Prostate gland (tissue), 2 donors: ENCODE measurements around the gene QSOX1. TPM values are rescaled to one million over a fixed set of nuclear protein-coding genes. Genes with fewer than 3 reads are reported as not detected.
A peak's percentile ranks its signal among the peaks of the same experiment; 100 is the strongest.

Source experiments
- DNase-seq: peaks from one replicate; pipeline ENCODE4 v3.0.0-alpha.2; 2019; ENCODE audit warnings: low spot score
- H3K27ac ChIP-seq, 2 donors: fragments of 200-600 bp; sonication (generic); 2 replicates each; pipeline ENCODE4 v1.5.1; 2017 to 2019
- H3K27me3 ChIP-seq: fragments of 200-600 bp; sonication (generic); replicated peaks from 2 replicates; pipeline ENCODE4 v1.5.1; 2019; ENCODE audit not compliant: insufficient read depth
- H3K36me3 ChIP-seq, 2 donors: fragments of 200-600 bp; sonication (generic); 1 replicate in 1 of 2; 2 replicates in 1 of 2; pipeline versions ENCODE4 v1.5.1 to v1.8.1; 2017 to 2019
- H3K4me1 ChIP-seq: fragments of 200-600 bp; sonication (generic); replicated peaks from 2 replicates; pipeline ENCODE4 v1.5.1; 2019
- H3K4me3 ChIP-seq, 2 donors: fragments of 200-600 bp; sonication (generic); 2 replicates each; pipeline ENCODE4 v1.5.1; 2017 to 2019
- H3K9me3 ChIP-seq: fragments of 200-600 bp; sonication (generic); 2 replicates; pipeline ENCODE4 v1.5.1; 2017
- POLR2A ChIP-seq: fragments of 450-650 bp; IDR thresholded peaks from one replicate; pipeline ENCODE4 v1.6.1; 2016; ENCODE audit warnings: antibody characterized with exemption, mild to moderate bottlenecking
- POLR2AphosphoS5 ChIP-seq: sonication (generic); formaldehyde crosslinking; IDR thresholded peaks from one replicate; pipeline ENCODE4 v1.6.1; 2017; ENCODE audit warnings: antibody characterized with exemption
- WGBS: methylation state at CpG from one replicate; pipeline ENCODE4 v1.1.5; 2018; 5-methylcytosine and 5-hydroxymethylcytosine counted together
- intact Hi-C: fragments of 100-400 bp; cut with DNase I; formaldehyde crosslinking; loops from one replicate; pipeline ENCODE4 v1.14.2; 2022
- total RNA-seq, 2 donors: library from RNA; depleted of rRNA; stranded (reverse); fragments of >200 nt; gene quantifications; one replicate each; pipeline ENCODE4 v1.1.0, GENCODE V29; 2016
- TF ChIP-seq, protein P1 (sequence below), 4 experiments: fragments of 200-600 bp in 2 of 4; fragments of 450-650 bp in 2 of 4; sonication (generic) in 2 of 4; IDR thresholded peaks; 1 replicate in 3 of 4; 2 replicates in 1 of 4; pipeline ENCODE4 v1.5.1; 2016 to 2019; ENCODE audit warnings: antibody characterized with exemption in 4 of 4, mild to moderate bottlenecking in 2 of 4, moderate library complexity in 2 of 4

QSOX1 gene
- total RNA-seq, 2 donors from 2014 or later: 77.3 to 471 TPM

DNA sequence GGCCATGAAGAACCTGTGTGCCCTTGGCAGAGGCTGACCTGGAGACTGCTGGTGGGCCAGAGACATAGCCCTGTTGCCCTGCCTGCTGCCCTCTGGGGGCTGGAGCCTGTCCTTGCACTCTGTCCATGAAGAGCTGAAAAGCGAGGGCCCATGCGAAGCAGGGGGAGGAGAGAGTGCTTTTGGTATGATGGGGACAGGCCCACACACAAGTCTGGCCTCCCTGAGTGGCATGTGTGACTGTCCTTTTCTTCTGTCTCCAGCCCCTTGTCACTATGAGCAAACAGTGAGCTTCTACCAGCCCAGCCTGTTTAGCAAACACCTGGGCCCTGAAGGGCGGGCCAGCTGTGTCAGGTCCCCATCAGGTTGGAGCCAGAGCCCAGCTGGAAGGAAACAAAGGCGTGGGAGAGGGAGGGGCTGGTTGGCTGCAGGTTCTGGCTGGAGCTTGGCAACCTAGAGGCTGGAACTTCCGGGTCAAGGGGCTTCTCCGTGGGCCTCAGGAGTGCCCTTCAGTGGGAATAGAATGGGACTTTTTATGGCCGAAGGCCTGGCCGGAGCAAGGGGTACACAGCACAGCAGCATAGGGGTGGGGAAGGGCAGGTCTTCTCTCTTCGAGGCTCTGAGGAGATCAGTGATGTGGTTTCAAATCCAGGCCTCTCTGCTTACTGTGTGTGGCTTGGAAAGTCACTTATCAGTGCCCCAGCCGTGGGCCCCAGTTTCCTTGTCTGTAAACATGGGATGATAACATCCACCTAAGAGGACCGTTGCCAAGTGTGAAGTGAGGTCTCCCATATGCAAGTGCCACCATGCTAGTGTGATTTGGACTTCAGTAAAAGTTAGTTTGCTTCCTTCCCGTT lies 14.3 kb downstream of the QSOX1 start:
- no peak overlapping the region for H3K27ac ChIP-seq
- no peak overlapping the region for H3K4me3 ChIP-seq
- TF ChIP-seq POLR2A (no peak), POLR2AphosphoS5 (peak; percentile 12)
- TF ChIP-seq, protein P1, sequence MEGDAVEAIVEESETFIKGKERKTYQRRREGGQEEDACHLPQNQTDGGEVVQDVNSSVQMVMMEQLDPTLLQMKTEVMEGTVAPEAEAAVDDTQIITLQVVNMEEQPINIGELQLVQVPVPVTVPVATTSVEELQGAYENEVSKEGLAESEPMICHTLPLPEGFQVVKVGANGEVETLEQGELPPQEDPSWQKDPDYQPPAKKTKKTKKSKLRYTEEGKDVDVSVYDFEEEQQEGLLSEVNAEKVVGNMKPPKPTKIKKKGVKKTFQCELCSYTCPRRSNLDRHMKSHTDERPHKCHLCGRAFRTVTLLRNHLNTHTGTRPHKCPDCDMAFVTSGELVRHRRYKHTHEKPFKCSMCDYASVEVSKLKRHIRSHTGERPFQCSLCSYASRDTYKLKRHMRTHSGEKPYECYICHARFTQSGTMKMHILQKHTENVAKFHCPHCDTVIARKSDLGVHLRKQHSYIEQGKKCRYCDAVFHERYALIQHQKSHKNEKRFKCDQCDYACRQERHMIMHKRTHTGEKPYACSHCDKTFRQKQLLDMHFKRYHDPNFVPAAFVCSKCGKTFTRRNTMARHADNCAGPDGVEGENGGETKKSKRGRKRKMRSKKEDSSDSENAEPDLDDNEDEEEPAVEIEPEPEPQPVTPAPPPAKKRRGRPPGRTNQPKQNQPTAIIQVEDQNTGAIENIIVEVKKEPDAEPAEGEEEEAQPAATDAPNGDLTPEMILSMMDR (IDR thresholded peaks at IDR 0.05): peak in 2 of 4 experiments; percentile 30 to 53
- intact Hi-C loops: loop anchor here (5.0 kb wide), 1 partner anchor 62 kb away; no protein-coding TSS in a partner anchor
- 42% methylated on average over 11 of the region's 12 CpGs for WGBS
- H3K9me3 ChIP-seq: no peaks in the 10 kb centered on the region
- no peaks in the 10 kb centered on the region for H3K36me3 ChIP-seq
- H3K27me3 ChIP-seq: no peaks in the 10 kb centered on the region
- peak; percentile 50 for DNase-seq
- no peaks in the 10 kb centered on the region for H3K4me1 ChIP-seq

DNA sequence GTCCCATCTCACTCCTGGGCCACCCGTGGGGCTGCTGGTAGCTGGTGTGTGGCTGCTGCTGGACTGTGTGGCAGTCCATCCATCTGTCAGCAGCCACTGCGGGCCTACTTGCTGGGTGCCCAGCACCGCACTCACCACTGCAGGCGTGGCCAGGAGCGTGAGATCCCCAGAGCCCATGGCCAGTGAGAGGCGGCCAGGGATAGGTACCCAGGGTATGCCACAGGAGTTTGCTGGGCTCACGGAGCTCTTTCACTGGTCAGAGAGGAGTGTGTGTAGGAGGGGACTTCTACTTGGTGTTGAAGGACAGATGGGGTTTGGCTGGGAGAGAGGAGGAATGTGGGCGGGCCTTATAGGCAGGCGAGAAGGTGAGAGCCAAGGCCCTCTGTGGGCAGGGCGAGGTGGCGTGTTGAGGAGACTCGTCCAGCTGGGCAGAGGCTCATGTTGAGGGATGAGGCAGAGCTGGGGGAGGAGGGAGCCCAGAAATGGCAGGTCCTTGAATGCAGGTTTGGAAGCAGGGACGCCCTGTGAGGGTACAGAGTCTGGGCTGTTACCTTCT lies 15.0 kb downstream of the QSOX1 start:
- H3K4me1 ChIP-seq: no peaks in the 10 kb centered on the region
- H3K27ac ChIP-seq: no peak overlapping the region
- no peak overlapping the region for H3K4me3 ChIP-seq
- DNase-seq: no peak
- H3K9me3 ChIP-seq: no peaks in the 10 kb centered on the region
- TF ChIP-seq, protein P1 (IDR thresholded peaks at IDR 0.05): no peak
- TF ChIP-seq POLR2AphosphoS5 (no peak), POLR2A (no peak)
- intact Hi-C loops: loop anchor here (5.0 kb wide), 2 partner anchors 62 to 287 kb away; partner anchors contain the start of gene TOR1AIP1
- 89% methylated on average over 13 of the region's 13 CpGs for WGBS
- no peaks in the 10 kb centered on the region for H3K27me3 ChIP-seq
- no peaks in the 10 kb centered on the region for H3K36me3 ChIP-seq

DNA sequence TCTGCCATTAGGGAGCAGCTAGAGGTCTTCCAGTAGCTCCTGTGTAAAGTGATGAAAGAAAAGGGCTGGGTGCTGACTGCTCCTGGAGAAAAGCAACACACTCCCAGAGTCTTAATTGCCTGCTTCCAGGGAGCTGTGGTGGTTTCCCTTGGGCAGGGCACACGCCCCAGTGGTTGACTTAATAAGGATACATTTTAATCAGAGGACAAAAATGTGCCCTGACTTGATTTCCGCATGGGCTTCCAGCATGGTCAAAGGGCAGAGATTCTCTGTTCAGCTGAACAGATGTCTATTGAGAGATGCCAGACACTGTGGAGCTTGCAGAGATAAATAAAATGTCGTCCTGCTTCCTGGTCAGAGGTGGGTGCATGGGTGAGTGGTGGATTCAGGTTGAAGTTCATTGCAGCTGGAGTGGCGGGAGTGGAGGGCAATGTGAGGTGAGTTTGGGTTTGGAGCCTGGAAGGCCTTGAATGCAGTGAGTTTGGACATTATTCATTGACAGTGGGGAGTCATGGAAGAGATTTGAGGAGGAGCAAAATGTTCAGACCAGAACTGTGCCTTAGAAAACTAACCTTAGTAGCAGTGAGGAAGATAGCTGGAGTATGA lies 16.0 kb downstream of the QSOX1 start:
- Histone ChIP-seq H3K4me1 (no peaks in the 10 kb centered on the region), H3K4me3 (no peak overlapping the region), H3K27ac (no peak overlapping the region), H3K9me3 (no peaks in the 10 kb centered on the region), H3K36me3 (no peaks in the 10 kb centered on the region), H3K27me3 (no peaks in the 10 kb centered on the region)
- TF ChIP-seq POLR2A: no peak
- TF ChIP-seq, protein P1 (IDR thresholded peaks at IDR 0.05): no peak
- no peak for TF ChIP-seq POLR2AphosphoS5
- 72% methylated on average over 4 of the region's 4 CpGs for WGBS
- intact Hi-C loops: loop anchor here (5.0 kb wide), 1 partner anchor 288 kb away; the partner anchor contains the start of gene TOR1AIP1
- no peak for DNase-seq

DNA sequence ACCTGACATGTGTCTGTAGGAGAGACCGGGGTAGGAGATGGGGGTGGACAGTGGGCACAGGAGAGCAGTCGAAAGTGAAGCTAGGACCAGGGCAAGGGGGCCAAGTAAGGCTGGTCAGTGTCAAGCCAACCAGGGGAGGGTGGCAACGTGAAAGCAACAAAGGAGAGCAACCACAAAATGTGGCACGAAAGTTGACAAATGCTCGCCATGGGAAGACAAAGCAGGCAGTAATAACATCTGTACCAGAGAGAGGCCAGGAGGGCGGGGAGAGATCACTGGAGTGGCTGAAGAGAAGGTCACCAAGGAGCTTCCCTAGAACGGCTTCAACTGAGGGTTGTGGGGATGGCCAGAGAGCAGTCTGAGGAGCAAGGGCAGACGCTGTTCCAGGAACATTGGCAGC lies 17.0 kb downstream of the QSOX1 start:
- Histone ChIP-seq H3K27me3 (no peaks in the 10 kb centered on the region), H3K27ac (no peak overlapping the region), H3K4me1 (no peaks in the 10 kb centered on the region), H3K4me3 (no peak overlapping the region), H3K9me3 (no peaks in the 10 kb centered on the region), H3K36me3 (no peaks in the 10 kb centered on the region)
- intact Hi-C loops: loop anchor here (5.0 kb wide), 1 partner anchor 289 kb away; the partner anchor contains the start of gene TOR1AIP1
- no peak for DNase-seq
- WGBS: 92% methylated on average over 8 of the region's 8 CpGs
- TF ChIP-seq POLR2AphosphoS5 (no peak), POLR2A (no peak)
- TF ChIP-seq, protein P1 (IDR thresholded peaks at IDR 0.05): no peak
